Measurements from ENCODE around the gene TPP1. TPM values are rescaled to one million over a fixed set of nuclear protein-coding genes. Genes with fewer than 3 reads are reported as not detected.

TPP1 gene
- total RNA-seq, 3 donors from 2014 or later, result 27.2 to 71.4 (median 38.2) TPM

- intact Hi-C loops (cut with DNase I; ENCODE audit: low total_unique reads), result no loop called here
- no peak for TF ChIP-seq CTCF (IDR thresholded peaks at IDR 0.05)
- no peak for TF ChIP-seq POLR2AphosphoS5 (IDR thresholded peaks at IDR 0.05)
- no peak for TF ChIP-seq POLR2A (IDR thresholded peaks at IDR 0.05)
- Histone ChIP-seq H3K36me3 (no peaks in the 10 kb centered on the region), H3K4me1 (no peaks in the 10 kb centered on the region), H3K27me3 (no peaks in the 10 kb centered on the region), H3K27ac (no peak overlapping the region), H3K9me3 (no peaks in the 10 kb centered on the region), H3K4me3 (no peak overlapping the region)
- no peak for DNase-seq (ENCODE audit: low spot score in 2 of 2)
Measured at GRCh38 chr11:6623391-6624363, 4.5 kb upstream of the TPP1 start.

- H3K4me3 ChIP-seq, result no peak overlapping the region
- intact Hi-C loops (cut with DNase I; ENCODE audit: low total_unique reads), result no loop called here
- no peak for DNase-seq (ENCODE audit: low spot score in 2 of 2)
- no peak overlapping the region for H3K27ac ChIP-seq
- H3K27me3 ChIP-seq, result no peaks in the 10 kb centered on the region
- H3K4me1 ChIP-seq, result no peaks in the 10 kb centered on the region
- no peaks in the 10 kb centered on the region for H3K9me3 ChIP-seq
- no peak for TF ChIP-seq POLR2A (IDR thresholded peaks at IDR 0.05)
- TF ChIP-seq POLR2AphosphoS5 (IDR thresholded peaks at IDR 0.05), result no peak
- TF ChIP-seq CTCF (IDR thresholded peaks at IDR 0.05), result no peak
- H3K36me3 ChIP-seq, result no peaks in the 10 kb centered on the region
Measured at GRCh38 chr11:6622261-6623171, 3.3 kb upstream of the TPP1 start.

- Histone ChIP-seq H3K9me3 (no peaks in the 10 kb centered on the region), H3K4me1 (no peaks in the 10 kb centered on the region), H3K27me3 (no peaks in the 10 kb centered on the region), H3K36me3 (no peaks in the 10 kb centered on the region), H3K27ac (no peak overlapping the region), H3K4me3 (no peak overlapping the region)
- intact Hi-C loops (cut with DNase I; ENCODE audit: low total_unique reads), result no loop called here
- TF ChIP-seq POLR2A (IDR thresholded peaks at IDR 0.05) (no peak), CTCF (IDR thresholded peaks at IDR 0.05) (no peak), POLR2AphosphoS5 (IDR thresholded peaks at IDR 0.05) (no peak)
- no peak for DNase-seq (ENCODE audit: low spot score in 2 of 2)
Measured at GRCh38 chr11:6621711-6622211, 2.5 kb upstream of the TPP1 start.

GRCh38 chr11:6620636-6621035 is 1.4 kb upstream of the TPP1 start:
- Histone ChIP-seq H3K4me1 (no peaks in the 10 kb centered on the region), H3K27me3 (no peaks in the 10 kb centered on the region), H3K36me3 (no peaks in the 10 kb centered on the region), H3K27ac (no peak overlapping the region), H3K9me3 (no peaks in the 10 kb centered on the region), H3K4me3 (no peak overlapping the region)
- no peak for TF ChIP-seq CTCF (IDR thresholded peaks at IDR 0.05)
- no peak for TF ChIP-seq POLR2AphosphoS5 (IDR thresholded peaks at IDR 0.05)
- no peak for TF ChIP-seq POLR2A (IDR thresholded peaks at IDR 0.05)
- intact Hi-C loops (cut with DNase I; ENCODE audit: low total_unique reads), result no loop called here
- no peak for DNase-seq (ENCODE audit: low spot score in 2 of 2)

All from breast epithelium (tissue), 4 donors.